Loucy (cell line): Measurements from ENCODE around the gene PAQR6.
A peak's percentile ranks its signal among the peaks of the same experiment; 100 is the strongest.

Experiments
- H2AFZ ChIP-seq: fragments of 200-600 bp; sonication (generic); 2 replicates; pipeline ENCODE4 v1.6.0; 2016; ENCODE audit warnings: antibody characterized with exemption, mild to moderate bottlenecking, low read length, moderate library complexity
- H3F3A ChIP-seq: fragments of 200-600 bp; 2 replicates; pipeline ENCODE4 v1.6.0; 2016; ENCODE audit warnings: antibody characterized with exemption, low read depth, mild to moderate bottlenecking
- H3K27me3 ChIP-seq: fragments of 200-600 bp; sonication (generic); 2 replicates; pipeline ENCODE4 v1.6.1; 2014; ENCODE audit warnings: low read length, mild to moderate bottlenecking; ENCODE audit not compliant: insufficient read depth, poor library complexity, severe bottlenecking
- H3K36me3 ChIP-seq: fragments of 200-600 bp; sonication (generic); 2 replicates; pipeline ENCODE4 v1.6.1; 2016; ENCODE audit warnings: low read length; ENCODE audit not compliant: insufficient read depth
- H3K4me1 ChIP-seq: fragments of 200-600 bp; sonication (generic); 2 replicates; pipeline ENCODE4 v1.5.1; 2014; ENCODE audit warnings: low read length, mild to moderate bottlenecking; ENCODE audit not compliant: insufficient read depth, poor library complexity, severe bottlenecking
- H3K4me2 ChIP-seq: fragments of 200-600 bp; sonication (generic); 2 replicates; pipeline ENCODE4 v1.6.0; 2014; ENCODE audit warnings: antibody characterized with exemption, low read length, low read depth, mild to moderate bottlenecking; ENCODE audit not compliant: poor library complexity, severe bottlenecking
- H3K4me3 ChIP-seq: fragments of 200-600 bp; sonication (generic); 2 replicates; pipeline ENCODE4 v1.5.1; 2014; ENCODE audit warnings: low read length, mild to moderate bottlenecking, mixed read lengths; ENCODE audit not compliant: poor library complexity, severe bottlenecking
- H3K79me2 ChIP-seq: fragments of 200-600 bp; sonication (generic); 2 replicates; pipeline ENCODE4 v1.6.1; 2014; ENCODE audit warnings: low read length; ENCODE audit not compliant: insufficient read depth
- H3K9ac ChIP-seq: fragments of 200-600 bp; sonication (generic); 2 replicates; pipeline ENCODE4 v1.6.0; 2014; ENCODE audit warnings: mild to moderate bottlenecking, low read depth, low read length, moderate library complexity; ENCODE audit not compliant: poor library complexity, severe bottlenecking
- H3K9me2 ChIP-seq: fragments of 200-600 bp; sonication (generic); replicated peaks from 2 replicates; pipeline ENCODE4 v1.6.1; 2016; ENCODE audit warnings: low read depth, low read length, mixed read lengths
- H3K9me3 ChIP-seq: fragments of 200-600 bp; sonication (generic); 2 replicates; pipeline ENCODE4 v1.6.1; 2014; ENCODE audit warnings: mild to moderate bottlenecking, antibody characterized with exemption, low read length, low read depth; ENCODE audit not compliant: insufficient read depth
- H4K20me1 ChIP-seq: fragments of 200-600 bp; sonication (generic); 2 replicates; pipeline ENCODE4 v1.6.0; 2014; ENCODE audit warnings: antibody characterized with exemption, low read length, mild to moderate bottlenecking; ENCODE audit not compliant: insufficient read depth, poor library complexity, severe bottlenecking
- EZH2phosphoT487 ChIP-seq: fragments of 200-600 bp; IDR thresholded peaks from 2 replicates; pipeline ENCODE4 v1.6.1; 2018; ENCODE audit warnings: antibody characterized with exemption, mild to moderate bottlenecking, moderate library complexity, borderline replicate concordance
- TF ChIP-seq, protein P1 (sequence below): fragments of 200-600 bp; sonication (generic); conservative IDR thresholded peaks from 2 replicates; pipeline ENCODE4 v1.5.1; 2014; ENCODE audit warnings: mild to moderate bottlenecking, antibody characterized with exemption, low read length

PAQR6 gene

DNA sequence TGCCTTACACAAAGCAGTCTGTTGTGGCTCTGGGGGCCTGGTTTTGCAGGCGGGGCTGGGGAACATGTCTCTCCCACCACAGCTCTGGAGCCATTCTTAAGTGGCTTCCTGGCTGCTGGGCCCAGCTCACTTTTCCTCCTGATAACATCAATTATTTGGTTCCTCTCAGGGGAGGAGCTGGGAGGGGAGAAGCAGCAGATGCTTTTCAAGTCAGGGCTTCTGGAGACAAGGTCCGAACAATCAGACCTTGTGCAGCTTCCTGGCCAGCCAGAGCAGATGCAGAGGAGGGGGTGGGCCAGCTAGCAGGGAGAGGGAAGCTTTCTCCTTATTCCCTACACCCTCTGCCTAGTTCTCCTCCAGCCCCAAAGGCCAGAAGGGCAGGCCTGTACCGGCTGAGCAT, 3.7 kb upstream of the PAQR6 start:
- no peak for TF ChIP-seq EZH2phosphoT487
- TF ChIP-seq, protein P1, sequence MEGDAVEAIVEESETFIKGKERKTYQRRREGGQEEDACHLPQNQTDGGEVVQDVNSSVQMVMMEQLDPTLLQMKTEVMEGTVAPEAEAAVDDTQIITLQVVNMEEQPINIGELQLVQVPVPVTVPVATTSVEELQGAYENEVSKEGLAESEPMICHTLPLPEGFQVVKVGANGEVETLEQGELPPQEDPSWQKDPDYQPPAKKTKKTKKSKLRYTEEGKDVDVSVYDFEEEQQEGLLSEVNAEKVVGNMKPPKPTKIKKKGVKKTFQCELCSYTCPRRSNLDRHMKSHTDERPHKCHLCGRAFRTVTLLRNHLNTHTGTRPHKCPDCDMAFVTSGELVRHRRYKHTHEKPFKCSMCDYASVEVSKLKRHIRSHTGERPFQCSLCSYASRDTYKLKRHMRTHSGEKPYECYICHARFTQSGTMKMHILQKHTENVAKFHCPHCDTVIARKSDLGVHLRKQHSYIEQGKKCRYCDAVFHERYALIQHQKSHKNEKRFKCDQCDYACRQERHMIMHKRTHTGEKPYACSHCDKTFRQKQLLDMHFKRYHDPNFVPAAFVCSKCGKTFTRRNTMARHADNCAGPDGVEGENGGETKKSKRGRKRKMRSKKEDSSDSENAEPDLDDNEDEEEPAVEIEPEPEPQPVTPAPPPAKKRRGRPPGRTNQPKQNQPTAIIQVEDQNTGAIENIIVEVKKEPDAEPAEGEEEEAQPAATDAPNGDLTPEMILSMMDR, result no peak
- Histone ChIP-seq H4K20me1 (no peaks in the 10 kb centered on the region), H3K9ac (peak overlapping the region; percentile 67), H3K4me3 (peak overlapping the region; percentile 47), H3K36me3 (peaks cover 63% of the 10 kb centered on the region), H3K79me2 (no peaks in the 10 kb centered on the region; the same call in 1 of the 2 replicates), H3K4me2 (peak overlapping the region; percentile 73), H3K27me3 (no peaks in the 10 kb centered on the region), H3K9me2 (no peaks in the 10 kb centered on the region), H3K4me1 (peaks cover 25% of the 10 kb centered on the region), H3K9me3 (no peaks in the 10 kb centered on the region), H3F3A (peaks cover 9% of the 10 kb centered on the region), H2AFZ (no peak overlapping the region)

DNA sequence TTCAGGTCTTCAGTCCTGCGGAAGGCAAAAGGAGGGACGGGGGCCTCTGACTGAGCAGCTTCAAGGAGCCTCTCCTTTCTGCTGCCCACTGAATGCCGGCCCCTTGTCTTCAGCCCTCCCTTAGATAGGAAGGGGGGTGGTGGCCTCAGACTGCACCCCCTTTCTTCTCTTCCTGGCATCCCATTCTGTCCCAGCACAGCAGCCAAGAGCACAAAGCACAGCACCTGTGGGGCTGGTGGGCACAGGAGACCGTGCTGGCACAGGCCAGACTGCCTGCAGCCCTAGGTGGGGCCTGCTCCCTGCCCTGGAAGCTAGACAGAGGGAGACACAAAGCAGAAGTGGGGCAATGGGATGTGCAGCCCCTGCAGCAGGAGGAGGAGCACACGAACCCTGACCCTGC, 1.7 kb upstream of the PAQR6 start:
- H3K36me3 ChIP-seq, result peaks cover 56% of the 10 kb centered on the region
- H3K79me2 ChIP-seq, result no peaks in the 10 kb centered on the region; the same call in 1 of the 2 replicates
- H3K9me3 ChIP-seq, result no peaks in the 10 kb centered on the region
- TF ChIP-seq EZH2phosphoT487, result no peak
- TF ChIP-seq, protein P1, result no peak
- no peaks in the 10 kb centered on the region for H3K9me2 ChIP-seq
- H3K4me3 ChIP-seq, result no peak overlapping the region
- H3K27me3 ChIP-seq, result no peaks in the 10 kb centered on the region
- no peak overlapping the region for H3K4me2 ChIP-seq
- H3K4me1 ChIP-seq, result peaks cover 25% of the 10 kb centered on the region
- H2AFZ ChIP-seq, result no peak overlapping the region
- H3F3A ChIP-seq, result peaks cover 9% of the 10 kb centered on the region
- no peaks in the 10 kb centered on the region for H4K20me1 ChIP-seq
- no peak overlapping the region for H3K9ac ChIP-seq

DNA sequence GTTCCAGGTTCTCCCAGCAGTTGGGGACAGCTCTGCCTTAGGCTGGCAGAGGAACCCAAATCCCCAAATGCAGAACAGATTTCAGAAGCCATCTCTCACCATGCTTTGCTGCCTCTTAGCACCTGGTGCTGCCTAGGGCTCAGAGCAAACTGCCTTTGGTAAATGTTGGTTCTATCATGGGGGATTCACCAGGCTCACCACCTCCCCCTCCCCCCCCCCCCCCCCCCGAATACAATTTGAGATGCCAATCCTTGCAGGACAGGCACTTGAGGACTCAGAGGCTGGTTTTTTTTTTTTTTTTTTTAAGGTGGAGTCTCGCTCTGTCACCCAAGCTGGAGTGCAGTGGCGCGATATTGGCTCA, 447 bp upstream of the PAQR6 start:
- no peak overlapping the region for H3K9ac ChIP-seq
- no peaks in the 10 kb centered on the region; the same call in 1 of the 2 replicates for H3K79me2 ChIP-seq
- H3K36me3 ChIP-seq, result peaks cover 44% of the 10 kb centered on the region
- H3K4me1 ChIP-seq, result peaks cover 25% of the 10 kb centered on the region
- no peak for TF ChIP-seq EZH2phosphoT487
- TF ChIP-seq, protein P1, result no peak
- H3K4me3 ChIP-seq, result no peak overlapping the region
- no peaks in the 10 kb centered on the region for H4K20me1 ChIP-seq
- no peaks in the 10 kb centered on the region for H3K27me3 ChIP-seq
- H3F3A ChIP-seq, result peaks cover 9% of the 10 kb centered on the region
- no peak overlapping the region for H2AFZ ChIP-seq
- H3K4me2 ChIP-seq, result no peak overlapping the region
- no peaks in the 10 kb centered on the region for H3K9me2 ChIP-seq
- no peaks in the 10 kb centered on the region for H3K9me3 ChIP-seq
